Glutamatergic neuron (in vitro differentiated cells): ENCODE measurements around the gene PEX16. TPM values are rescaled to one million over a fixed set of nuclear protein-coding genes. Genes with fewer than 3 reads are reported as not detected.

Source experiments
- DNase-seq: peaks from one replicate; pipeline ENCODE4 v3.0.0; 2022
- H3K27ac Mint-ChIP-seq: one replicate; pipeline ENCODE4 v1.8.0; 2020; ENCODE audit warnings: mild to moderate bottlenecking, mixed read lengths, inconsistent platforms; ENCODE audit not compliant: unreplicated experiment
- H3K27me3 Mint-ChIP-seq: one replicate; pipeline ENCODE4 v1.8.0; 2020; ENCODE audit warnings: mild to moderate bottlenecking, moderate library complexity, mixed read lengths, inconsistent platforms; ENCODE audit not compliant: unreplicated experiment
- H3K36me3 Mint-ChIP-seq: one replicate; pipeline ENCODE4 v1.8.0; 2020; ENCODE audit warnings: mild to moderate bottlenecking, mixed read lengths, inconsistent platforms; ENCODE audit not compliant: unreplicated experiment
- H3K4me1 Mint-ChIP-seq: one replicate; pipeline ENCODE4 v1.8.0; 2020; ENCODE audit warnings: mild to moderate bottlenecking, low read depth, mixed read lengths, inconsistent platforms; ENCODE audit not compliant: unreplicated experiment
- H3K4me3 Mint-ChIP-seq: one replicate; pipeline ENCODE4 v1.8.0; 2020; ENCODE audit warnings: mild to moderate bottlenecking, mixed read lengths, inconsistent platforms; ENCODE audit not compliant: unreplicated experiment
- H3K9me3 Mint-ChIP-seq: one replicate; pipeline ENCODE4 v1.8.0; 2020; ENCODE audit warnings: mild to moderate bottlenecking, moderate library complexity, mixed read lengths, inconsistent platforms; ENCODE audit not compliant: unreplicated experiment
- total RNA-seq: library from RNA; stranded (reverse); fragmentation: NEBNext Ultra II Directional; extraction: Animal tissue kit (Norgen Biotek cat#: 25700); gene quantifications from one replicate; pipeline ENCODE4 v1.2.1, GENCODE V29; 2021; ENCODE audit not compliant: unreplicated experiment
- TF ChIP-seq, protein P1 (sequence below): fragments of 200-600 bp; sonication (generic); IDR thresholded peaks from one replicate; pipeline ENCODE4 v1.5.0; 2021; ENCODE audit not compliant: partially characterized antibody, unreplicated experiment

Gene PEX16
- total RNA-seq, 1 donor from 2014 or later = 51.8 TPM

DNA sequence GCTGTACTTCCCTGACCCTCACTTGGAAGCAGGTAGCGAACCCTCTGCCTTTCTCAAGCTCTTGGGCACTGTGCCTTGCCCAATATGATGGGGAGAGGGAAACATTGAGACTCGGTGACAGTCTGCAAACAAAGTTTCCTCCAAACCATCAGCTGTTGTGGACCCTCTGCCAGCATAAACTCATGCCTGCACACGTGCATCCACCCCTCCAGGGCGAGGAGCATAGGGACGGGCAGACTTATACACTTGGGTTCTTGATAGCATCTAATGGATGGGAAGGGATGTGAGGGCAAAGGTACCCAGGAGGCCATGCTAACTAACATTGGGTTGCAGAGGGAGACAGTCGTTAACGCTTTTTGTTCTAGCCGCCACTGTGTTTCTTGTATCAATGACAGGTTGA is 40.5 kb downstream of the PEX16 start:
- no peak for DNase-seq
- H3K36me3 Mint-ChIP-seq = no peaks in the 10 kb centered on the region
- no peak overlapping the region for H3K27ac Mint-ChIP-seq
- peaks cover 41% of the 10 kb centered on the region for H3K4me1 Mint-ChIP-seq
- peaks cover 7% of the 10 kb centered on the region for H3K9me3 Mint-ChIP-seq
- peaks cover 1% of the 10 kb centered on the region for H3K27me3 Mint-ChIP-seq
- H3K4me3 Mint-ChIP-seq = no peak overlapping the region
- TF ChIP-seq, protein P1, sequence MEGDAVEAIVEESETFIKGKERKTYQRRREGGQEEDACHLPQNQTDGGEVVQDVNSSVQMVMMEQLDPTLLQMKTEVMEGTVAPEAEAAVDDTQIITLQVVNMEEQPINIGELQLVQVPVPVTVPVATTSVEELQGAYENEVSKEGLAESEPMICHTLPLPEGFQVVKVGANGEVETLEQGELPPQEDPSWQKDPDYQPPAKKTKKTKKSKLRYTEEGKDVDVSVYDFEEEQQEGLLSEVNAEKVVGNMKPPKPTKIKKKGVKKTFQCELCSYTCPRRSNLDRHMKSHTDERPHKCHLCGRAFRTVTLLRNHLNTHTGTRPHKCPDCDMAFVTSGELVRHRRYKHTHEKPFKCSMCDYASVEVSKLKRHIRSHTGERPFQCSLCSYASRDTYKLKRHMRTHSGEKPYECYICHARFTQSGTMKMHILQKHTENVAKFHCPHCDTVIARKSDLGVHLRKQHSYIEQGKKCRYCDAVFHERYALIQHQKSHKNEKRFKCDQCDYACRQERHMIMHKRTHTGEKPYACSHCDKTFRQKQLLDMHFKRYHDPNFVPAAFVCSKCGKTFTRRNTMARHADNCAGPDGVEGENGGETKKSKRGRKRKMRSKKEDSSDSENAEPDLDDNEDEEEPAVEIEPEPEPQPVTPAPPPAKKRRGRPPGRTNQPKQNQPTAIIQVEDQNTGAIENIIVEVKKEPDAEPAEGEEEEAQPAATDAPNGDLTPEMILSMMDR = no peak

DNA sequence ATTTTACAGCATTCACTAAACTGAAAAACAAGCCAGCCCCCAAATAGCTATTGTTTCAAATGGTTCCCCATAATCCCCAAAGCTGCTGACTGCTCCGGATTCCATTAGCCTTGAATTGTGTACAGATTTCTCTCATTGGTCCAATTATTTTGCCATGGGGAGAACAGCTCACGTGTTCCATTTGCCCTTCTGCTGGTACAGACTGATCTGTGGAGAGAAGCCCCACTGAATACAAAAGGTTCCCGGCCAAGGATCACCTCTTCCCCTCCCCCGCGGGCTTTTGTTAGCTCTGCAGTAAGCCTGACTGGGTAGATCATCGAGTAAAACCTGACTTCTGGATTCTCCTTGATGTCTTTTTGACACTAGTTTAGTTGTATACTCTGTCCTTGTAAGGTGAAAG is 41.3 kb downstream of the PEX16 start:
- Mint-ChIP-seq H3K36me3 (no peaks in the 10 kb centered on the region), H3K4me3 (no peak overlapping the region), H3K27ac (no peak overlapping the region), H3K4me1 (peaks cover 38% of the 10 kb centered on the region), H3K9me3 (peaks cover 5% of the 10 kb centered on the region), H3K27me3 (peaks cover 1% of the 10 kb centered on the region)
- DNase-seq = no peak
- TF ChIP-seq, protein P1 = no peak

DNA sequence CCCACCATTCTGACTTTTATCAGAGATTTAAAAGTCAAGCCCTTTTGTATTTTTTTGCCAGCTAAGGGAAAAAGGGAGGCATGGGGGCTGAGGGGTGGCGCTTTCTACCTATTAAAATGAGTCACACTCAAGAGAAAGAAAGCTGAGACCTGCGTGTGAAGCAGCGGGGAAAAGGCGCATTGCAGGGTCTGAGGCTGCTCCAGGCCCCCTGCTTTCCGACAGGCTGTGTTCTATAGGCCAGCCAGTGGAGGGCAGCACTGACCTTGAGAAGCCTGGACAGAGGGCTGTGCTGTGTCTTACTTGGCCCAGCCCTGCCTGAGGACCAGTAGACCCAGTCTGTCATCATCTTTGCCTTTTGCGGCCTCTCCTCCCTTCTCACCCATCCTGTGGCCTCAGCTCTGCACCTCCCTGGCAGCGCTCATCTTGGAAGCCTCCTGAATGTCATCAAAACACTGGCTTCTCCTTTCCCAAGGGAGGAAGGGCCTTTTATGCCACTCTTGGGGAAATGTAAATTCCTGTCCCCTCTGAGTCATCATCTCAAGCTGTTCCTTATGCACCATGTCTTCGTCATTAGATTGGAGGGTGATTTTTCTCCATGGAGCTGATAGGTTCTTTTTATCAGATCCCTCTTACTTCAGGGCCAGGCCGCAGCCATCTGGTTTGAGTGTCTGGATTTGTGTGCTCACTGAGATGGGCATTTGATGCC is 44.9 kb downstream of the PEX16 start:
- peak overlapping the region; percentile 5 for H3K4me3 Mint-ChIP-seq
- peaks cover 20% of the 10 kb centered on the region for H3K4me1 Mint-ChIP-seq
- DNase-seq = peak; percentile 87
- TF ChIP-seq, protein P1 = peak; percentile 70
- H3K27ac Mint-ChIP-seq = peak overlapping the region; percentile 91
- H3K9me3 Mint-ChIP-seq = peaks cover 4% of the 10 kb centered on the region
- H3K36me3 Mint-ChIP-seq = no peaks in the 10 kb centered on the region
- H3K27me3 Mint-ChIP-seq = peaks cover 2% of the 10 kb centered on the region

DNA sequence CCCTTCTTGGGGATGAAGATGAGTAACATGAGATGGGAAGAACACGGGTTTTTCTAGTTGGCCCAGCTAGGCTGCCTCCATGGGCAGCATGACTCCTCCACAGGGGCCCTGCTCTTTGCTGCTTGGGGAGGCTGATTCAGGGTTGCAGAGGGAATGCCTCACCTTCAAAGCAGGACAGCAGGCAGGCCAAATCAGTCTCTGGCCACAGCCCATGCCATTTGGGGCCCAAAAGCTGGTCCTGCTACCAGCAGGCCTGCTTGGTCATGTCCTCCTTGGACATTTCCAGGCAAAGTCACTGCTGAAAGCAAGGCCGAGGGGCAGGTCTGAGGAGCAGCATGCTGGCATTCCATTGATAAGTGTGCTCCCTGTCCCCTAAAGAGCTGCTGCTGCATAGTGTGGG is 46.0 kb downstream of the PEX16 start:
- Mint-ChIP-seq H3K27ac (no peak overlapping the region), H3K4me3 (no peak overlapping the region), H3K36me3 (no peaks in the 10 kb centered on the region), H3K9me3 (peaks cover 4% of the 10 kb centered on the region), H3K27me3 (peaks cover 2% of the 10 kb centered on the region), H3K4me1 (peaks cover 20% of the 10 kb centered on the region)
- no peak for DNase-seq
- TF ChIP-seq, protein P1 = no peak

DNA sequence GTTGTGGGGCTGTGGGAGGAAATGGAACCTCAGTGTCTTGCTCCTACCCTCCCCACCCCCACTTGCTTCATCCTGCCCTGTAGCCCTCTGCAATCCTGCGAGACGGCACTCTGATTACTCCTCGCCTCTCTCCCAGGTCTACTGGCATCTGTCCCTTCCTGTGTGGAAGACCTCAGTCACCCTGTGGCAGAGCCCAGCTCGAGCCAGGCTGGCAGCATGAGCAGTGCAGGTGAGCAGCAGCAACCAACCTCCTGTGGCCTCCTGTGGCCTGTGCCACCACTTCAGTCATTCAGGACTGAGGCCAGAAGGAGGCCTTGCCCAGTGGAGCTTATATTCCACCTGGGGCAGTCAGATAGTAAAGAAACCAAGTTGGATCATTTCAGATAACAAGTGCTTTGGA is 47.0 kb downstream of the PEX16 start:
- Mint-ChIP-seq H3K36me3 (peaks cover 4% of the 10 kb centered on the region), H3K4me3 (no peak overlapping the region), H3K9me3 (peaks cover 4% of the 10 kb centered on the region), H3K4me1 (peaks cover 12% of the 10 kb centered on the region), H3K27ac (no peak overlapping the region), H3K27me3 (peaks cover 4% of the 10 kb centered on the region)
- TF ChIP-seq, protein P1 = no peak
- DNase-seq = no peak
